Endothelial cell of umbilical vein (primary cell): ENCODE data around the gene LEPROT. TPM values are rescaled to one million over a fixed set of nuclear protein-coding genes. Genes with fewer than 3 reads are reported as not detected.

Experiments
- BruUV-seq: library from RNA; stranded (reverse); fragments of 400-500 nt; replicated peaks from 2 replicates; lab custom pipeline; 2021; lab: Mats Ljungman, UMichigan
- CTCF ChIA-PET: fragments of 300-600, 350-600 bp; sonication (Branson Sonifier 250); formaldehyde crosslinking; loops from one replicate; lab custom pipeline; 2021; ENCODE audit warnings: antibody characterized with exemption, inconsistent platforms; lab: Charles Lee
- POLR2A ChIA-PET: fragments of 300-600, 350-600 bp; sonication (Branson Sonifier 250); formaldehyde crosslinking; loops from one replicate; lab custom pipeline; 2021; ENCODE audit warnings: antibody characterized with exemption, inconsistent platforms; lab: Charles Lee
- DNase-seq: peaks from one replicate; pipeline ENCODE4 v3.0.0-alpha.2; 2011; ENCODE audit warnings: low read depth, low spot score
- FAIRE-seq: peaks from 2 replicates; lab custom pipeline; 2011; peaks lifted over from hg19 to GRCh38; lab: Jason Lieb, UNC
- H2AFZ ChIP-seq: 2 replicates; pipeline ENCODE4 v1.6.0; 2012; ENCODE audit warnings: low read depth, low read length, control low read depth, inconsistent platforms
- H3K27ac ChIP-seq: 2 replicates; pipeline ENCODE4 v1.5.1; 2011; ENCODE audit warnings: low read depth, mild to moderate bottlenecking, control low read depth, low read length, moderate library complexity; ENCODE audit not compliant: insufficient read depth
- H3K27me3 ChIP-seq, 2 experiments: 2 replicates each; pipeline versions ENCODE4 v1.6.0 to v1.6.1; 2011; ENCODE audit warnings: low read length in 2 of 2, mixed read lengths in 1 of 2; ENCODE audit not compliant: control insufficient read depth in 2 of 2, insufficient read depth in 2 of 2
- H3K36me3 ChIP-seq, 2 experiments: 2 replicates in 1 of 2; 3 replicates in 1 of 2; pipeline ENCODE4 v1.5.1; 2011; ENCODE audit warnings: low read length in 2 of 2, mild to moderate bottlenecking in 1 of 2, moderate library complexity in 1 of 2; ENCODE audit not compliant: control insufficient read depth in 2 of 2, insufficient read depth in 2 of 2; ENCODE audit errors: extremely low read depth in 1 of 2
- H3K4me1 ChIP-seq: 3 replicates; pipeline ENCODE4 v1.5.1; 2011; ENCODE audit warnings: mild to moderate bottlenecking, low read length; ENCODE audit not compliant: control insufficient read depth, insufficient read depth; ENCODE audit errors: extremely low read depth
- H3K4me2 ChIP-seq: 2 replicates; pipeline ENCODE4 v1.6.1; 2011; ENCODE audit warnings: low read length, control low read depth, mixed read lengths; ENCODE audit not compliant: insufficient read depth
- H3K4me3 ChIP-seq, 3 experiments: fragments of 200-600 bp in 1 of 3; sonication (generic), shearing (Covaris generic) in 1 of 3; replicated peaks in 1 of 3; 2 replicates each; pipeline ENCODE4 v1.5.1; 2011 to 2016; ENCODE audit warnings: control low read depth in 3 of 3, low read length in 3 of 3, mild to moderate bottlenecking in 2 of 3, inconsistent platforms in 1 of 3, low read depth in 1 of 3, moderate library complexity in 1 of 3; ENCODE audit not compliant: insufficient read depth in 1 of 3
- H3K79me2 ChIP-seq: 2 replicates; pipeline ENCODE4 v1.6.0; 2012; ENCODE audit warnings: low read length, inconsistent platforms; ENCODE audit not compliant: control insufficient read depth, insufficient read depth
- H3K9ac ChIP-seq: replicated peaks from 2 replicates; pipeline ENCODE3; 2011; ENCODE audit warnings: low read length, control low read depth; ENCODE audit not compliant: insufficient read depth; ENCODE audit errors: extremely low read depth
- H3K9me1 ChIP-seq: replicated peaks from 3 replicates; pipeline ENCODE4 v1.6.0; 2011; ENCODE audit warnings: mild to moderate bottlenecking, low read length; ENCODE audit not compliant: control insufficient read depth, insufficient read depth; ENCODE audit errors: extremely low read depth
- H3K9me3 ChIP-seq: replicated peaks from 2 replicates; pipeline ENCODE4 v1.5.1; 2012; ENCODE audit warnings: low read length, inconsistent platforms; ENCODE audit not compliant: control insufficient read depth, insufficient read depth
- H4K20me1 ChIP-seq: replicated peaks from 2 replicates; pipeline ENCODE3; 2011; ENCODE audit warnings: mild to moderate bottlenecking, low read length; ENCODE audit not compliant: control insufficient read depth, insufficient read depth; ENCODE audit errors: extremely low read depth
- CTCF ChIP-seq, 2 donors: IDR thresholded peaks; 1 replicate in 1 of 2; 2 replicates in 1 of 2; pipeline ENCODE4 v1.5.1; 2011; ENCODE audit warnings: low read length in 2 of 2, mild to moderate bottlenecking in 2 of 2, moderate library complexity in 2 of 2, control low read depth in 1 of 2, inconsistent platforms in 1 of 2, low read depth in 1 of 2; ENCODE audit not compliant: insufficient read depth in 1 of 2; ENCODE audit errors: extremely low read depth in 1 of 2
- EZH2 ChIP-seq: IDR thresholded peaks from 2 replicates; pipeline ENCODE4 v1.6.1; 2012; ENCODE audit warnings: borderline replicate concordance, low read depth, mild to moderate bottlenecking, moderate library complexity, low read length, inconsistent platforms; ENCODE audit not compliant: severe bottlenecking
- FOS ChIP-seq: IDR thresholded peaks from 2 replicates; pipeline ENCODE4 v1.6.1; 2011; ENCODE audit warnings: mild to moderate bottlenecking, low read length, moderate library complexity, borderline replicate concordance; ENCODE audit not compliant: insufficient read depth
- GATA2 ChIP-seq: IDR thresholded peaks from 2 replicates; pipeline ENCODE4 v1.7.0; 2011; ENCODE audit warnings: low read depth, mild to moderate bottlenecking, moderate library complexity, mixed read lengths, low read length; ENCODE audit not compliant: insufficient read length, insufficient read depth
- JUN ChIP-seq: IDR thresholded peaks from 2 replicates; pipeline ENCODE4 v1.6.1; 2011; ENCODE audit warnings: borderline replicate concordance, low read depth; ENCODE audit not compliant: insufficient read length, insufficient read depth
- MAX ChIP-seq: IDR thresholded peaks from 2 replicates; pipeline ENCODE4 v1.6.1; 2011; ENCODE audit not compliant: insufficient read depth, insufficient read length
- MYC ChIP-seq: IDR thresholded peaks from one replicate; pipeline ENCODE4 v1.6.1; 2011; ENCODE audit warnings: mild to moderate bottlenecking, low read depth, low read length
- POLR2A ChIP-seq: IDR thresholded peaks from 2 replicates; pipeline ENCODE4 v1.6.1; 2012; ENCODE audit warnings: low read depth, mild to moderate bottlenecking, control low read depth, low read length
- POLR2AphosphoS5 ChIP-seq: IDR thresholded peaks from 2 replicates; pipeline ENCODE4 v1.6.1; 2012; ENCODE audit warnings: low read depth, mild to moderate bottlenecking, control low read depth, low read length, moderate library complexity; ENCODE audit not compliant: insufficient read depth
- dilution Hi-C: fragments of 300-500 bp; cut with MboI; formaldehyde crosslinking; loops from one replicate; pipeline ENCODE4 v1.15.0; 2019; ENCODE audit warnings: low sequenced_read_pairs; ENCODE audit not compliant: extremely low pct_ligation_motif_present
- intact Hi-C: fragments of 100-400 bp; cut with micrococcal nuclease; formaldehyde crosslinking; loops from one replicate; pipeline ENCODE4 v1.10.0; 2022
- polyA plus RNA-seq, 4 experiments: library from polyadenylated mRNA; depleted of rRNA in 3 of 4; stranded (reverse) in 3 of 4; unstranded in 1 of 4; fragments of >200 nt; gene quantifications; 2 replicates each; pipeline versions ENCODE4 v1.2.1 to v1.2.3, GENCODE V29; 2011 to 2012; ENCODE audit warnings: missing spikeins in 1 of 4
- total RNA-seq: library from RNA; stranded (reverse); gene quantifications from 2 replicates; pipeline ENCODE4 v1.2.3, GENCODE V29; 2021

The LEPROT gene
- total and polyA plus RNA-seq, 2 donors (not counting 3 experiments of a cell fraction or from before 2014, with no cell fraction given): 80.6 to 94.8 TPM

GRCh38 chr1:65407877-65408276 lies 12.6 kb upstream of the LEPROT start:
- no TSS peak for BruUV-seq
- Histone ChIP-seq H3K36me3 (no peaks in the 10 kb centered on the region), H4K20me1 (no peaks in the 10 kb centered on the region), H3K4me1 (no peaks in the 10 kb centered on the region), H3K79me2 (no peaks in the 10 kb centered on the region), H3K27me3 (no peaks in the 10 kb centered on the region), H3K9ac (no peak overlapping the region), H3K9me3 (no peaks in the 10 kb centered on the region), H3K9me1 (no peaks in the 10 kb centered on the region), H2AFZ (no peak overlapping the region), H3K27ac (no peak overlapping the region), H3K4me2 (no peak overlapping the region), H3K4me3 (no peak overlapping the region)
- TF ChIP-seq POLR2AphosphoS5 (no peak), CTCF (IDR thresholded peaks at IDR 0.05; ENCODE audit: extremely low read depth in 1 of 2, insufficient read depth in 1 of 2, low read depth in 1 of 2, low read length in 2 of 2) (no peak), MYC (no peak), JUN (no peak), MAX (no peak), POLR2A (no peak), EZH2 (no peak), GATA2 (no peak), FOS (no peak)
- ChIA-PET POLR2A (no interaction called here), CTCF (no interaction called here)
- intact Hi-C loops (no loop called here), dilution Hi-C loops (no loop called here)
- FAIRE-seq: no peak
- no peak for DNase-seq
